ENCODE data around the gene ITCH.

The ITCH gene

DNA sequence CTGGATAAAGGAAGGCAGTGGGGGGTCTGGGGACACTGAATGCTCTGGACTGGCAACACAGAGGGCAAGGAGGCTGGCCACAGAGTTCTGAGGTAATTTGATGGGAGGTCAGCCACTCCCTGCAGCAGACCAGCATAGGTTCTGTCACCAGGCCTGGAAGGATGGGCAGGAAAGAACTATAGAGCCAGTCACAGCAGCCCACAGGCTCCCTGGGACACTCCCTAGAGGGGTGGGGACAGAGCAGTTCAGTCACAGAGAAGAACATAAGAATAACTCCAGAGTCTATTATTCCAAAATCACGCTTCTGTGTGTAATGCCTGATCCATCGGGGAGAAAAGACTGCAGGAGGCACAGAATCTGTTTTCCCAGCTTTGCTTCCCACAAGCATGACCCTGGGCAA lies 172.8 kb downstream of the ITCH start:
- DNase-seq, result no peak

DNA sequence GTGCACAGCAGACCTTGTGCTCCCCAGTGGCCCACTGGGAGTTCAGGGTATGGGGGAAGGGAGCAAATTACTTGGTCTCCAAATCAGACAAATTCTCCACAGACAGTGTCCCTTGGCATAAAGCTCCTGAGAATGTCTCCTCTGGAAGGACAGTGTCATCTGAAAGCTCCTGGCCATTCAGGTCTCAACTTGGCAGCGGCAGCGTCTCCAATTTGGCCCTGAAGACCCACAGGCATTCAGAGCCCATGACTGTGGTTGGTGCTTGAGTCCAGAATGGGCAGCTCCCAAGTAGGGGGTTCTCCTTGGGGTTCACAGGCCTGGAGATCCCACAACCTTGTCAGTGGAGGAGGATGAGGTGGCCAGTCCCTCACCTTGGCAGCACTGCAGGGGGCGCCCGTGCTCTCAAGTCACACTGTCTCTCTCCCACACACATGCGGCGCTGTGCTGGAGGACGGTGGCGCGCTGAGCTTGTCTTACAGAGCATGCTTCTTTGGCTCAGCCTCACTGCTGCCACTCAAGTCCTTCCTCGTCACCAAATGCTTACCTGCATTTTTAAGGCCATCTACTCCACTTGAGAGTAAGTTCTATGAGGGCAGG lies 173.8 kb downstream of the ITCH start:
- DNase-seq, result peak; percentile 32

DNA sequence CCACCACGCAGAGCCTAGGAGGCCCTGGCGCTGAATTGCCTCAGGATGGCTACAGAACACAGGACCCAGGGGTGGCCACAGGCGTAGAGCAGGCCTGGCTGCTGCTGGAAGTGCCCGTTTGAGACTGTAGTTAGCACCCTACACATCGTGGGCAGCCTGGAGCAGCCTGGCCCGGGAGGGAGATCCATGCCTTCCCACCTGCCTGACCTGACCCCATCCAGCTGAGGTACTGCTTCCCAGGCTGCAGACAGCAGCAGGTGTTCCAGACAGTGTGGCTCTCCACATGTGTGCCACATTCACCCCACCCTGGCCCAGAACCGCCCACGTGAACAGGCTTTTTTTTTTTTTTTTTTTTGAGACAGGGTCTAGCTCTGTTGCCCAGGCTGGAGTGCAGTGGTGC lies 174.6 kb downstream of the ITCH start:
- no peak for DNase-seq

DNA sequence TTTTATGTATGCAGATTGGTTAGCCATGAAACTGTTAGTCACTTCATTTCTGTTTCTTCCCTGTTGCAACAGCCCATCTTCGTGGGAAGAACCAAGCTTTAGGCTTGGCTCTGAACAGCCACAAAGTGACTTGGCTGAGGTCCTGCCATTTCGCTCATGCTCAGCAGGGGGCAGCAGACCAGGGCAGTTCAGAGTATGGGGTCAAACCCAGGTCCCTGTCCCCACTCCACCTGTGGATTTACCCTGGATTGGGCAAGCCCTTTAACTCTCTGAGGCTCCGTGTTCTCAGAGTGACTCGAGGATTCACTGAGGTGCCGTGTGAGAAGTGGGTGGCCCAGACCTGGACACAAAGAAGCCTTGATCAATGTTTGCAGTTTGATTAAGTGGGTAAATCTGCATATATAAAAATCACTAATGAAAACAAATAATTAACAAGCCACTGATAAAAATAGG lies 175.6 kb downstream of the ITCH start:
- DNase-seq, result peak; percentile 48

DNA sequence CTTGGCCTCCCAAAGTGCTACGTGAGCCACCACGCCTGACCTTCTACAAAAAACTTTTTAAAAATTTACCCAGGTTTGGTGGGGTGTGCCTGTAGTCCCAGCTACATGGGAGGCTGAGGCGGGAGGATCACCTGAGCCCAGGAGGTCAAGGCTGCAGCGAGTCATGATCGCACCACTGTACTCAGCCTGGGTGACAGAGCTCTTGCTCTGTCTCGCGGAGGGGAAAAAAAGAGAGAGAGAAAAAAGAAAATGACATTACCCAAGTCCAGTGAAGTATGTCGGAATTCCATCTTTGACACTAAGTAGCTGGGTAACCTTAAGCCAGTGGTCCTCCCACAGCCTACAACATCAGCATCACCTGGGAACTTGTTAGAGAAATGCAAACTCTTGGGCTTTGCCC lies 176.7 kb downstream of the ITCH start:
- no peak for DNase-seq

DNA sequence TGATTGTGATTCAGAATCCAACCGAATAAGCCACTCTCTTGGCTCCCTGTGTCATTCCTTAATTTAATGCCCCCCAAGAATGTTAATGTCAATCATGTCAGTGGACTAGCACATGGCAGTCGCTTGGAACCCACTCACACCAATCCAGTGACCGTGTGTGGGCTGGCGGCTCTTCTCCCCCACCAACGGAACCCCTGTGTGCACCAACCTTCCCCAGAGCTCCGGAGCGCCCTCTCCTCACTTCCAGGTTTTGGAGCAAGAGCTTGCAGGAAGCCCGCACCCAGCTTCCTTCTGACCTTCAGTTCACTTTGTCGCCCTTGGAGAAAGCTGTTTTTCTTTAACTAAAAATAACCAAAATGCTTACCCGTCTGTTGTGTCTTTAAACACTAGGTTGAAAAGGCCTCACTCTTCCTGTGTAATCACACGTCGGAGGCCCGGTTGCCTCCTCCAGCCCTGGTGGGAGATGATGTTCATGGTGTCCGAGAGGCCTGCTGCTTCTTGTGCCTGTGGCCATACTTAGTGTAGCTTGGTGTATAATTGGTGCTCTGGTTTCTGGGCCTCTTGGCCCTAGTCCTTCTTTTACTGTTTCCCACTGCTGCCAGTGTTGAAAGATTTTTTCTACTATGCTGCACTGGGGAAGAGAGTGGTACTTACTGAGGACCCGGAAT lies 177.7 kb downstream of the ITCH start:
- DNase-seq, result no peak

DNA sequence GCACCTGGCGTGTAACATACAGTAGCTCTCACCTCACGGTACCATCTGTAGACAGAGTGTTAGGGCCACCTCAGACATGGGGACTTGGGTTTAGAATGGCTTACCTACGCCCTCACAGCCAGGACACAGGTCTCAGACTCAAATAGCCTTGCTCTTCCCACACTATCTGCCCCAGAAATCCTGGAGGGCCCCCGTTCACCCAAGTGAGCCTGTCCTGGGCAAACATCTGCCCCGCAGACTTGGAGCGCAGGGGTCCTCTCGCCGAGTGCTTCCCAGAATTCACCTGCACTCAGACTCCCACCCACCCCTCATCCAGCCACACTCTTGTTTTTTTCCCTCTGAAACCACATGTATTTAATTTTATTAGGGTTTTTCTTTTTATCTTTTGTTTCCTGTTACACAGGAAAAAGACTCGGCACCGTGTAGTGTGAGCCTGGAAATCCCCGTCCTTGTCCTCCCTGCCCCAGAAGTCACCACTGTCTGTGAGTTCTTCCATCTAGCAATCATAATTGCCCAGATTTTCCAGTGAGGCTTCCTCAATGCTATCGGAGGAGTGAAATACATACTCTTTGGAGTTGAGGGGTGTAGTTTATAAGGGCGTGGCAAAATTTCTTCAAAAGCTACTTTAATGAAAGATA lies 178.3 kb downstream of the ITCH start:
- no peak for DNase-seq

DNA sequence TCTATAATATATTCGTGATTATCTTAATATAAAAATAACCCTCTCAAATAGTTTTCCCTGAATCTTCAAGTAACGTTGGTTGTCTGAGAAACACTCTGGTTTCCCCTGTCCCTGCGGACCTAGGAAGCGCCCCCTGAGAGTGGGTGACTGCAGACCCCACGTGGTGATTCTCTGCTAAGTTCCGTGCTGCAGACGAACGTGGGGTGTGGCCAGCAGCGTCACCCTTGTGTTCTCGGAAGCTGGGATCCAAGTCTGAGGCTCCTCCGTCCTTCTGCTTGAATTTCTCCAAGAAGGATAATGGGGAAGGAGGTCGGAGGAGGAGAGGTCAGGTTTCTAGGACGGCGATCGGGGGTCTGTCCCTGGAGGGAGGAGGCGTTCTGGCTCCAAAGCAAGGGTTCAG lies 178.8 kb downstream of the ITCH start:
- DNase-seq, result no peak

DNA sequence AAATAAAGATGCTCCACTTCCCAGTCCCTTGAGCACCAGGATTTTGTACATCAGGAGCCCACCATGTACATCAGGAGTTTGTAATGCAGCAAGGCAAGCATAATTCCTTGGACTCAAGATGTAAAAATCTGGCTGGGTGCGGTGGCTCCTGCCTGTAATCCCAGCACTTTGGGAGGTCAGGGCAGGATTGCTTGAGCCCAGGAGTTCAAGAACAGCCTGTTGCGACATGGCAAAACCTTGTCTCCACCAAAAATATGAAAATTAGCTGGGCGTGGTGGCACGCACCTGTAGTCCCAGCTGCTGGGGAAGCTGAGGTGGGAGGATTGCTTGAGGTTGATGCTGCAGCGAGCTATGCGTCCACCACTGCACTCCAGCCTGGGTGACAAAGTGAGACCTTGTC lies 179.4 kb downstream of the ITCH start:
- no peak for DNase-seq

DNA sequence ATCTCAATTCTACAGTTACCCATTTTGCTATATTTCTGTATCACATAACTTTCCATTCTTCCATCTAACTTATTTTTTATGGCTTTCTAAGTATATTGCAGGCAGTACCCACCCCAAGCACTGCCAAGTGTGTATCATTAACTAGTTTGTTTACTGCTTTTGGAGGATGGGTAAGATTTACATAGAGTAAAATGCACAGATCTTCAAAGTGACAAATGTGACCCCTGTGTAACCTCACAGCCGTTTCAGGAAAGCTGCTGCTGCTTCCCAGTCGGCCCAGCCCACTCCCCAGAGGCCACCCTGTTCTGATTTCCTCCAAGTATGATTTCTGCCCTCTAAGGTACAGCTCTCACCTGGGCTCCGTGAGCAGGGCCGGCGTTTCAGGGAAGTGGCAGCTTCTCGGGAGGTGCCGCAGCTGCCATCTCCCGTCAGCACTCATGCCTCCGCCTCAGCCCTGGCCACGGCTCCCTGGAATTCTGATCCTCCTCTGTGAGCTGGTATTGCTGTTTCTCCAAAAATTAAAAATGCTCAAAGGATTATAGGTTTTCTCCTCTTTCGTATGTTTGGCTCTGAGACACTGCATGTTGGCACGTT lies 180.5 kb downstream of the ITCH start:
- DNase-seq, result no peak

DNA sequence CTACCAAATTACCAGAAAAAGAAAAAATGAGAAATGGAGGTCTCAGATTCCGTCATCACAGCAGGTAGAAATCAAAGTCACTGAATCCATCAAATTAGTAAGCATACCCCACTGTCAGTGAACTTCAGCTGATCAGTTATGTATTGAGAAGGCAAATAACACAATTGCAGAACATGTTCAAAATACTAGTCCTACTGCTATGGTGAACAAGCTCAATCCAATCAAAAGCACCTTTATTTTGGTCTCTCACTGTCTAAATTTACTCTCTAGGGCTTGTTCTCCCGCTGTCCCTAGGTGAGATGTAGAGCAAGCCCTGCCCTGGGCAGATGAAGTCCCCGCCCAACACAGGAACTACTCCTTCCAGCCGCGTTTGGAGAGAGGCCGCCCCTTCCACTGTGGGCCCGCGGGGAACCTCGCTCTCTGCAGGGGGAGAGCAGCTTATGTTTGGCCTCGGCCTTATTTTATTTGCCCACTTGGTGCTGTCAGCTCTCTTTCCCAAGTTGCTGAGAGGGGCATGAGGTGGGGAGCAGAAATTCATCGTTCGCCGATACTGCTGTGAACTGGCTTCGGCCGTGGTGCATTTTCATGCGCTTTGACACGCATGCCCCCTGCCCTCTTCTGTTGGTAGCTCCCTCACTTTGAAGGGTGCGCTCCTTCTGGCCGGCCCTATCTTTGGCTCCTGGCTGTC lies 181.2 kb downstream of the ITCH start:
- DNase-seq, result no peak

DNA sequence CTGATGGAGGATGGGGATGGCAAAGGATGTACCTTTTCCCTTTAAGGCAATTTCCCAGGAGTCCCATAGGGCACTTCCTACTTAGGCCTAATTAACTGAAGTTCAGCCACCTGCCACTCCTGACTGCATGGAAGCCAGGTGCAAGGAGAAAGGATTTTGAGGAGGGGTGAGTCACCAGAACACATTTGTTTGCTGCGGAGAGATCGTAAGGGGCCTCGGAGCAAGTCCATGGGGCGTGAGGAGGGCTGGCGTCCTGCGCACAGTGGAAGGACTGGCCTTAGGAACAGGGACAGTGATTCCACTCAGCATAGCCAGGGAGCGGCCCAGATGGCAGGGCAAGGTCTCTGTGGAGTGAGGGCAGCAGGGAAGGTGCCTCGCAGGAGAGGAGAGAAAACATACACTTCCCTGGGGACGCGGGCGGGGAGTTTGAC lies 183.7 kb downstream of the ITCH start:
- no peak for DNase-seq

DNA sequence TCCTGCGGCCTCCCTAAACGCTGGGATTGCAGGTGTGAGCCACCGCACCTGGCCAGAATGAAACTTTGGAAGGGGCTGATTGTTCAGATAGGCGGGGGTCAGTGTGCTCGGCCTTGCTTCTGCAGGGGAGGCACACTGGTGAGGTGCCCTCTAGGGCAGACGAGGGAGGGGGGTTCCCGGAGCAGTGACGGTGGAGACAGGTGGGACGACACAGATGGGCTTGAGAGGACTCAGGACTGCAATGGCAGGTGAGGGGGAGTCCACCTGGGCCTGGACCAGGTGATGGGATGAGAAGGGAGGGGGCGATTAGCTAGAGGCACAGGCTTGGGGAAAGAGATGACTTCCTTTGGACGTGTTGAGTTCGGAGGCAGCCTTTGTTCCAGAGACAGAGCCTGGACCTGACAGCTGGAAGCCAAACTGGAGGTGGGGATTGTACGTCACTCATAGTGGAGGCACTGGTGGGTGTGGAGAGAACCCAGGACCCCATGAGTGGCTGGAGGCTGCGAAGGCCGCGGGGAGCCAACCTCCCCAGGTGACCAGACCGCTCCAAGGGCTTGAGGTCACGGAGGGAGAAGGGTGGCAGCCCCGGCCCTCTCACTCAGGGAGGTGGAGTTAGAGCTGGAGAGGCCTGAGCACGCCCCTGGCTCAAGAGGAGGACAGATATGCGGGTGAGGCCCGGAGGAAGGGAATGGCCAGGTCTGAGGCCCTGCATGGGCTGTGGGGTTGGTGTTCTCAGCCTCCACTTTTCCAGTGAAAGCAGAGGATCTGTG lies 185.0 kb downstream of the ITCH start:
- DNase-seq, result no peak

DNA sequence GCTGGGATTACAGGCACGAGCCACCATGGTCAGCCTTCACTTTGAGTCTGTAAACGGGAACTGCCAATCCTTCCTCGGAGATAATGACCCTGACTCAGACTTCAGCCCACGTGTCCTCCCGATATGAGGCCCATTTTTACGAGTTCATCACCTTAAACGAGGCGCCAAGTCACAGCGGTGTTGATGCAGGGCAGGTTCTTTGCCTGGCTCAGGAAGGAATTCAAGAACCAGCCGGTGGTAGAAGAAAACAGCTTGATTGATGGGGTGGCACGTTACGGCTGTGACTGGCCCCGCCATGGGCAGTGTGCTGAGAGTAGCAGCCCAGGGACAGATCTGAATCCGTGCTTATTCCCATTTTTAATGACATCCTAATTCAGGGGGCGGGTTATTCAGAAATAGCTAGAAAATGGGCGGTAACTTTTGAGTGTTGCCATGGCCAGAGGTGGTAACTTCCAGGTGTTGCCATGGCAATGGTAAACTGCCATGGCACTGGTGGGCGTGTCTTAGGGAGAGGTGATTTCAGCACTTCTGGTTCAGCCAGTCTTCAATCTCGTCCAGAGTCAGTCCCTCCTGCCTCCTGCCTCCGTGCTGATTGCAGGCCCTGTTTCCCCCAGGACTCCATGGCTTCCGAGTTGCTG lies 186.3 kb downstream of the ITCH start:
- DNase-seq, result no peak

DNA sequence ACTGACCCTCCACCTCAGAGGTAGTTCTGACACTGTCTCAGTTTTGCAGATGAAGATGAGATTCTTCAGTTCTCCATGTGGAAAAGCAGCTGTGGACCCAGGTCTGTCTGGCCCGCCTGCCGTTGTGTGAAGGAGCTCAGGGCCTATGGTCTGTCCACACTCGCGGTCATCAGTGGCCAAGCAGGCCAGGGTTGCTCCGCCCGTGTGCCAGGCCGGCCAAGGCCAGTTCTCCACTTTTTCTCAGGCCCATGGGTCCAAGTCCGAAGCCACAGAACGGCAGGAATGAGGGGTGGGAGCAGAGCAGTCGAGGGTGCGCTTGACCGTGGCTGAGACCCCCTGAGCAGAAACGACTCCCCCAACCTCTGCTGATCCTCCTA lies 186.8 kb downstream of the ITCH start:
- no peak for DNase-seq

DNA sequence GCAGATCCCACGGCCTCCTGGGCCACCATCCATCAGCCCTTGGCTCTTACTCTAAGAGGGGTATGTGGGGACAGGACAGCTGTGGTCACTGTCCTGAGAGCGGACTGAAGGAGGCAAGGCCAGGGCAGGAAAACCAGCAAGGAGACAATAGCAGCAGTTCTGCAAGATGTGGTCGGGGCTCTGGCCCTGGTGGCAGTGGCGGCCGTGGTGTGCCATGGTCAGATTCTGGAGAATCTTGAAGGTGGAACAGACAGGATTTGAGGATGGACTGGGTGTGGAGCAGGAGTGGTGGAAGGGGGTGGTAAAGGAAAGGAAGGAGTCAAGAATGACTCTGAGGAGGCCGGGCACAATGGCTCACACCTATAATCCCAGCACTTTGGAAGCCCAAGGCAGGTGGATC lies 189.5 kb downstream of the ITCH start:
- no peak for DNase-seq

DNA sequence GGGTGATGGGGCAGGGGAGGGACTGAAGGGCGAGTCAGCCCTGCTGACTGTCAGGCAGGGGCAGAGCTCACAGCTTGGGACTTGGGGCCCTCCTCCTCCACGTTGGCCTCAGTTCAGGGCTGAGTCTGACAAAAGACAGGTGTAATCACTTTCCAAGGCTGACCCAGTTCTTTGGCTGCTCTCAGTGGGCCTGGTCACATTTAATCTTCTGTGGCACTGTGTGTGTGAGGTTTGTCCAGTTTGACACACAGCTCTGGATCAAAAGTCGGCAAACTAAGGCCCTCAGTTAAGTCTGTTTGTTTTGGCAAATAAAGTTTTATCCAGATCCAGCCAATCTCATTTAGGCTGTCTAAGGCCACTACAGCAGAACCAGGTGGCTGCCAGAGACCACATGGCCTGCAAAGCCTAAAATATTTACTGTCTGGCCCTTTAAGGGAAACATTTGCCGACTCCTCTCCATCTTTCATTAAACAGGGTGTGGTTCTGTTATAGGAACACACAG lies 190.3 kb downstream of the ITCH start:
- DNase-seq, result no peak

DNA sequence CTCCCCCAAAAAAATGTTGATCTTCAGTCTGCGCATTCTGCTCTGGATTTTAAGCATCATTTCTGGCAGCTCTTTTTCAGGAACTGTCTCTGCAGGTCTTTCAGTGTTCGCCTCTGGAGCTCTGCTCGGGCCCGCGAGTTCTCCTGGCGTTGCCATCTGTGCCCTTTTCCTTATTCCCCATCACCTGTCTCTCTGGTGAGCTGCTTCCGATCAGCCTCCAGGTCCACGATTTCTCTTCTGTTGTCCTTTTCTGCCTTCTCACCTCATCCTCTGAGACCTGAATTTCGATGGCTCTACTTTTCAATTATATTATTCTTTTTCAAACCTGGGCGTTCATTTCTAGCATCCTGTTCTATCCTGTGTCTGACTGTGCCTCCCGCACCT lies 194.9 kb downstream of the ITCH start:
- no peak for DNase-seq

DNA sequence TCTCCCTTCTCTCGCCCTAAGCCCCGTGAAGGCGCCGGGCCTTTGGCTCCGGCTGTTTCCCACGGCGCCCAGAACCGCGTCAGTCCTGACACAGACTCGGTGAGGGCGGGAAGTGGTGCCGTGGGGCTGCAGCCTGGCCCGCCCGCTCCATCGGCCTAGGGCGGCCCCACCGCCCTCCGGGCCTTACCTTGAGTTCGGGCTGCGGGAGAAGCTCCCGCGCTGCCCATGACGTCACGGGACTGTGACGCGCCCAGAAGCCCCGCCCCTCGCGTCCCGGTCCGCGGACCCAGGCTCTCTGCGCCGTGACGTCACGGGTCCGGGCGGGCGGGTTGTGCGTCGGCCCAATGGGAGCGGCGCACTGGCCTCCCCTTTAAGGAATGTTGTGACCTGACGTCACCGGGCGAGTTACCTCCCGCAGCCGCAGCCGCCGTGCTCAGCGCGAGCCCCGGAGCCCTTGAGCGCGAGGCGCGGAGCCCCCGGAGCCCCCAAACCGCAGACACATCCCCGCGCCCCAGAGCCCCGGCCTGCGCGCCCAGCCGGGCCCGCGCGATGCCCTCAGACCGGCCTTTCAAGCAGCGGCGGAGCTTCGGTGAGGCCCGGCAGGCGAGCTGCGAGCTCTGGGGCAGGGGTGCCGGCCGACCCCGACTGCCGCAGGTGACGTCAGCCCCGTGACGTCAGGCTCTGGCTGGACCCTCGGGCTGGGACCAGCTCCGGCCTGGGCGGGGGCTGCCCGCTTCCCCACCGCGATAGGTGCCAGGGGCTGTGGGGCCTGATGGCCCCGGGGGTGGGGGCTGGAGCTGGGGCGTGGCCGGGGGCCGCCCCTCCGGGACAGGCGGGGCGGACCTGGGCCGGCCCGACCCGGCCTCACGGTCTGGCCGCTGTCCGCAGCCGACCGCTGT lies 195.5 kb downstream of the ITCH start, which contains the start of gene MAP1LC3A:
Gene MAP1LC3A, plus strand, starts transcription at position 399 of the 899 bp plus-strand sequence. Its CDS starts 151 bp downstream, at position 550.
- peak; percentile 97 for DNase-seq

DNA sequence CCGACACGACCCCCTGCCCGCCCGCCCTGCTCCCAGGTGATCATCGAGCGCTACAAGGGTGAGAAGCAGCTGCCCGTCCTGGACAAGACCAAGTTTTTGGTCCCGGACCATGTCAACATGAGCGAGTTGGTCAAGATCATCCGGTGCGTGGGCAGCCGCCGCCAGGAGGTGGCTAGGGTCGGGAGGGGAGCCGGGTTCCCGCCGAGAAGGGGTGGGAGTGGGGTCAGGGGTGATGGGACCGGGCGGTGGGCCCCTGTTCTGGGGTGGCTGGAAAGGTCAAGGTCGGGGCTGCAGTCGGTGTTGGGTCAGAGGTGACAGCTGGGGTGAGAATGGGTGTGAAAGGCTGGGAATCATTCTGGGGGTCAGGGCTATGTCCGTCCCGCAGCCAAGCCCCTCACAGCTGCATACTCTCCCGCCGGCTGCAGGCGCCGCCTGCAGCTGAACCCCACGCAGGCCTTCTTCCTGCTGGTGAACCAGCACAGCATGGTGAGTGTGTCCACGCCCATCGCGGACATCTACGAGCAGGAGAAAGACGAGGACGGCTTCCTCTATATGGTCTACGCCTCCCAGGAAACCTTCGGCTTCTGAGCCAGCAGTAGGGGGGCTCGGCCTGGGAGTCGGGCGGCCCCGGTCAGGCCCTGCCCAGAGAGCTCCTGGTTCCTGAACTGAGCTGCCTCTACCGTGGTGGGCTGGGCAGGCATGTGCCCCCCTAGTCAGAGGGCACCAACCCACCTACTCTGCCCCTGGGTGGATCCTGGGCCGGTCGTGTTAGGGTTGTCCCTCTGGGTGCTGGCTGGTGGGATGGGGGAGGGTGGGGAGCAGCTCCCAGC lies 196.5 kb downstream of the ITCH start:
- no peak for DNase-seq

Measured in fibroblast of skin of right quadriceps (primary cell).